GM18507 (cell line): ENCODE data around the gene ROR1.
A peak's percentile ranks its signal among the peaks of the same experiment; 100 is the strongest.

Experiments
- DNase-seq: peaks from one replicate; pipeline ENCODE4 v3.0.0; 2011; ENCODE audit warnings: low read depth; ENCODE audit not compliant: insufficient read length; ENCODE audit errors: extremely low spot score
- FAIRE-seq: peaks from 2 replicates; lab custom pipeline; 2011; peaks lifted over from hg19 to GRCh38; lab: Jason Lieb, UNC

ROR1 gene

GRCh38 chr1:64171797-64172281 lies 398.0 kb downstream of the ROR1 start:
- DNase-seq (no peak), FAIRE-seq (peak; percentile 35)

- DNase-seq (no peak), FAIRE-seq (no peak)
Measured at GRCh38 chr1:64172458-64172983, 398.7 kb downstream of the ROR1 start.

- DNase-seq (no peak), FAIRE-seq (no peak)
Measured at GRCh38 chr1:64173336-64173940, 399.6 kb downstream of the ROR1 start.

GRCh38 chr1:64175639-64176038 lies 401.8 kb downstream of the ROR1 start:
- DNase-seq, result no peak
- FAIRE-seq, result no peak

GRCh38 chr1:64176659-64177058 lies 402.8 kb downstream of the ROR1 start:
- no peak for DNase-seq
- FAIRE-seq, result no peak

GRCh38 chr1:64179588-64179987 lies 405.8 kb downstream of the ROR1 start:
- FAIRE-seq (no peak), DNase-seq (no peak)

GRCh38 chr1:64182207-64182606 lies 408.4 kb downstream of the ROR1 start:
- FAIRE-seq (no peak), DNase-seq (no peak)

- no peak for DNase-seq
- no peak for FAIRE-seq
Measured at GRCh38 chr1:64183395-64184002, 409.7 kb downstream of the ROR1 start.

GRCh38 chr1:64184003-64184440 lies 410.2 kb downstream of the ROR1 start:
- DNase-seq (no peak), FAIRE-seq (no peak)

GRCh38 chr1:64186138-64186897 lies 412.5 kb downstream of the ROR1 start:
- DNase-seq (no peak), FAIRE-seq (no peak)

- no peak for FAIRE-seq
Measured at GRCh38 chr1:64186898-64187280, 413.1 kb downstream of the ROR1 start.

GRCh38 chr1:64187646-64188045 lies 413.8 kb downstream of the ROR1 start:
- DNase-seq (no peak), FAIRE-seq (no peak)

More at GRCh38 chr1:64186898-64187280, 413.1 kb downstream of the ROR1 start:
- no peak for DNase-seq

GRCh38 chr1:64192290-64192689 lies 418.5 kb downstream of the ROR1 start:
- FAIRE-seq (no peak), DNase-seq (no peak)

- DNase-seq, result no peak
Measured at GRCh38 chr1:64194168-64195080, 420.6 kb downstream of the ROR1 start.

GRCh38 chr1:64195081-64195395 lies 421.2 kb downstream of the ROR1 start:
- no peak for FAIRE-seq
- no peak for DNase-seq

More at GRCh38 chr1:64194168-64195080, 420.6 kb downstream of the ROR1 start:
- FAIRE-seq, result no peak

- no peak for FAIRE-seq
- no peak for DNase-seq
Measured at GRCh38 chr1:64196074-64196870, 422.5 kb downstream of the ROR1 start.

GRCh38 chr1:64197076-64197475 lies 423.3 kb downstream of the ROR1 start:
- no peak for FAIRE-seq
- DNase-seq, result no peak

GRCh38 chr1:64199154-64199553 lies 425.3 kb downstream of the ROR1 start:
- DNase-seq (no peak), FAIRE-seq (no peak)

GRCh38 chr1:64200064-64200463 lies 426.2 kb downstream of the ROR1 start:
- FAIRE-seq (no peak), DNase-seq (no peak)
